AG09309 (cell line): ENCODE measurements around the gene PTCD2.

ENCODE experiments used
- DNase-seq: peaks from one replicate; pipeline ENCODE4 v3.0.0-alpha.2; 2010; ENCODE audit warnings: low read depth
- H3K4me3 ChIP-seq: 2 replicates; pipeline ENCODE4 v1.5.1; 2011; ENCODE audit warnings: mild to moderate bottlenecking, low read depth, low read length, moderate library complexity; ENCODE audit not compliant: control insufficient read depth
- TF ChIP-seq, protein P1 (sequence below): IDR thresholded peaks from 2 replicates; pipeline ENCODE4 v1.5.1; 2011; ENCODE audit warnings: mild to moderate bottlenecking, low read depth, low read length, inconsistent platforms; ENCODE audit not compliant: insufficient read depth, control insufficient read depth; ENCODE audit errors: missing control alignments

The PTCD2 gene

DNA sequence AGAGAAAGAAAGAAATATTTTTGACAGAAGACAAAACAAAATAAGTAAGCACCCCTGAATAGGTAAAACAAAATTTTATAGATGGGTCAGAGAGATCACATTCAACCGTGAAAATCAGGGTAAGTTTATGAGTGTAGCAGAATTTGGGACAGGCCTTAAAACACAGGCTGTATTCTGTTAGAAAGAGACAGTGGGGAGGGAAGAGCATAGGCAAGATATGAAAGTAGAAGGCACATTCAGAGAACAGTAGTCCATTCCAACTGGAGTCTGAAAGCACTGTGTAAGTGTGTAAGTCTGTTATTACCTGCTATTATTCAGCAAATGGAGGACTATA lies 38.8 kb upstream of the PTCD2 start:
- DNase-seq = no peak
- TF ChIP-seq, protein P1, sequence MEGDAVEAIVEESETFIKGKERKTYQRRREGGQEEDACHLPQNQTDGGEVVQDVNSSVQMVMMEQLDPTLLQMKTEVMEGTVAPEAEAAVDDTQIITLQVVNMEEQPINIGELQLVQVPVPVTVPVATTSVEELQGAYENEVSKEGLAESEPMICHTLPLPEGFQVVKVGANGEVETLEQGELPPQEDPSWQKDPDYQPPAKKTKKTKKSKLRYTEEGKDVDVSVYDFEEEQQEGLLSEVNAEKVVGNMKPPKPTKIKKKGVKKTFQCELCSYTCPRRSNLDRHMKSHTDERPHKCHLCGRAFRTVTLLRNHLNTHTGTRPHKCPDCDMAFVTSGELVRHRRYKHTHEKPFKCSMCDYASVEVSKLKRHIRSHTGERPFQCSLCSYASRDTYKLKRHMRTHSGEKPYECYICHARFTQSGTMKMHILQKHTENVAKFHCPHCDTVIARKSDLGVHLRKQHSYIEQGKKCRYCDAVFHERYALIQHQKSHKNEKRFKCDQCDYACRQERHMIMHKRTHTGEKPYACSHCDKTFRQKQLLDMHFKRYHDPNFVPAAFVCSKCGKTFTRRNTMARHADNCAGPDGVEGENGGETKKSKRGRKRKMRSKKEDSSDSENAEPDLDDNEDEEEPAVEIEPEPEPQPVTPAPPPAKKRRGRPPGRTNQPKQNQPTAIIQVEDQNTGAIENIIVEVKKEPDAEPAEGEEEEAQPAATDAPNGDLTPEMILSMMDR = no peak
- H3K4me3 ChIP-seq = no peak overlapping the region

DNA sequence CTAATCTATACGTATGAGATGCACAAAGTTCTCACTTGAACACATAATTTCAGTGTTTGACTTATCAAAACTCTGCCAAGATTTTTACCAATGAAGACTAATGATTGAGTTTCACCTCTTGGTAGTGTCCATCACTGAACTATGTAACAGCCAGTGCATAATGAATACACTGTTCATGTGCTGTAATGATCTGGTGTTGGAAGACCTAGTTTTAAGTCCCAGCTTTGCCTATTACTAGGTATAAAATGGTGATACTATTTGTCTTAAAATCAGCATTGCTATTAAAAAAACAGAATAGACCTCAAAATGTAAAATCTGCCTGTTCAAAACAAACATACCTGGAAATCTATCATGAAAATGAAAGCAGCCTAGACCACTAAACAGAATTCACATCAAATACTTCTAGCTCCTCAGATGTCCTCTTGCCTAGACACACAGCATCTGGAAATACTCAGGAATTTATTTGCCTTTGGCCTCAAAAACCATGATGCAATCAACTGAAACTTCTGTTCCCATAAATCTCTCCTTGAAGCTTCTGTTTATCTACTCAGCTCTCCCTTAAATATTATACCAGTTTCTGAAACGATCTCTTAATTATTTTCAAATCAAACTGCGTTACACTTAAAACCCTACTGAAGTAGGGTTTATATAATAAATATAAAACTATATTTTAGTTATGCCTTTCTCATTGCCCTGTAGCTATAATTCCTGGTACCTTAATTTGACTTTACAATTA lies 38.2 kb upstream of the PTCD2 start:
- TF ChIP-seq, protein P1 = no peak
- no peak overlapping the region for H3K4me3 ChIP-seq
- DNase-seq = peak; percentile 86

DNA sequence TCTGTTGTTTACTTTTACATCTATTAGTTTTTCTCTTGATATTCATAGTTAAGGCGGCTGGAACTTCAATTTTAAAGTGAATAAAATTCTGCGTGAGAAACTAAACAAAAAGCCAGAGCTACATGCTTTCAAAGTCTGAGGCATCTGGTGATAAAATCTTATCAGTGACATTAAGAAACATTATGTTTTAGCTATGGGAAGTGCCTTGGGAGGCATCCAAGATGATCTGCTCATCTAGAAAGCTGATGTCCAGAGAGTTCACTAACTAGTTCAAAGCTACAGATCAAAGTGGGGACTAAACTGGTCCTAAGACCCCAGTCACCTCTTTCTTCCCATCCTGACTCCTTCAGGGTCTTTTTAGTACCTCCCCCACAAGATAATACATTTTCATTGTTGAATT lies 37.3 kb upstream of the PTCD2 start:
- TF ChIP-seq, protein P1 = no peak
- DNase-seq = no peak
- H3K4me3 ChIP-seq = no peak overlapping the region

DNA sequence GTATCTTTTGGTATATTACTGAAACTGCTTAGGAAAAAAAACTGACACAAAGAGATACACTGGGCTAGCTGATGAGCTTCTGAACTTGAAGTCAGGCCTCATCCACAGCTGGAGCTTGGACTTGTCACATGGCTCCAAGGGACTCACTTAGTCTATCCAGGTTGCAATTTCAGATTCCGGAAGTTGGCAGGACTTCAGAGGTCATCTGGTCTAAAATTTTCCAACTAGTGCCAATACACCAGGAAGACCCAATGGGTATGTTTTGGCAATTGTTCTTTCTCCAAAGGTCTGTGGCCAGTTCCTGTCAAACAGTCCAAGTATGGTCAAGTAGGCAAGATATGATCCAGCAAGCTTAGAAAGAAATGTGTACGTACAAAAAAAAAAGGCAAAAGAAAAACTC lies 36.8 kb upstream of the PTCD2 start:
- H3K4me3 ChIP-seq = no peak overlapping the region
- DNase-seq = no peak
- TF ChIP-seq, protein P1 = no peak

DNA sequence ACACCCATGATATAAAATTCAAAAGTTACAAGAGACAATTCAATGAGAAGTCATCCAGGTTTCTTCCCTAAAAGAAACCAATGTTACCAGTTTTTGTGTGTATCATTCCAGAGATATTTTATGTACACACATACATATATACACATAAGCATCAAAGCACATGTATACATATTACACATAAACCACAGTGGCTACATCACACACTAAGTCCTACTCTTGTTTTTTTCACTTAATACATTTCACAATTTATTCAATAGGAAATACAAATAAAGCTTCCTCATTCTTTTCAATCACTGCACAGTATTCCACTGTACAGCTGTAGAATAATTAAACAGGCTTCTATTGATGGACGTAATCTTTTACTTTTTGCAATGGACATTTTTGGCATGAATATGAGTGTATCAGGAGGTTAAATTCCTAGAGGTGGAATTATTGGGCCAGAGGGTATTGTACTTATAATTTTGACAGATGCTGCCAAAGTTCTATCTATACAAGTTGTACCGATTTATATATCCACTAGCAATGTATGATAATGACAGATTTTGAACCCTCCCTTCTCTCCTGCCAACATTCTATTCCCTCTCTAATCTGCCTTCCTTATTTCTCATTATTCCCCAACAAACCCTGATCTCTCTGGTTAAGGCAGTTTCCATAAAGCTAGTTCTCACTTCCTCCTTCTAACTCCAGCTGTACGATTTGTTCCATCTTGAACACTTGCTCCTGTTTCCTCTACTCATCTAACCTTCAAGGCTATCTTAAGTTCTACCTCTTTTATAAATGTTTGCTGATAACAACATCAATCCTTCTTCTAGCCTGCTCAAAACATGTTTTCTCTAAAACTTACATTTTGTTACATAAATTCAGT lies 35.4 kb upstream of the PTCD2 start:
- H3K4me3 ChIP-seq = no peak overlapping the region
- TF ChIP-seq, protein P1 = no peak
- DNase-seq = no peak

DNA sequence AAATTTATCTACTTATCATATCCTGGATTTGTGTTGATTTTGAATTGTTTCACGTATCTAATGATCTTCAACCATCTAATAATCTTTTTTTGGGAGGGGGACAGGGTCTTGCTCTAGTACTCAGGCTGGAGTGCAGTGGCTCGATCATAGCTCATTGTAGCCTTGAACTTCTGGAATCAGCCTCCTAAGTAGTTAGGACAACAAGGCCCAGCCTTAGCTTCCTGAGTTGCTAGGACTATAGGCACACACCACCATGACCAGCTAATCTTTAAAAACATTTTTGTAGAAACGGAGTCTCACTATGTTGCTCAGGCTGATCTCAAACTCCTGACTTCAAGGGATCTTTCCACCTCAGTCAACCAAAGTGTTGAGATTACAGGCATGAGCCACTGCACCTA lies 34.8 kb upstream of the PTCD2 start:
- no peak overlapping the region for H3K4me3 ChIP-seq

More for the DNA sequence above, 34.8 kb upstream of the PTCD2 start:
- TF ChIP-seq, protein P1 = no peak
- DNase-seq = no peak
